AG10803 (cell line): ENCODE results near the gene ITGA11.

ENCODE experiments used
- DNase-seq: peaks from one replicate; pipeline ENCODE4 v3.0.0; 2010; ENCODE audit warnings: low read depth
- H3K4me3 ChIP-seq: 2 replicates; pipeline ENCODE4 v1.5.1; 2011; ENCODE audit warnings: mild to moderate bottlenecking, low read length, control low read depth
- TF ChIP-seq, protein P1 (sequence below): conservative IDR thresholded peaks from 2 replicates; pipeline ENCODE4 v1.5.1; 2011; ENCODE audit warnings: mild to moderate bottlenecking, low read length, control low read depth, inconsistent platforms

ITGA11 gene

GRCh38 chr15:68356778-68357177, 75.2 kb downstream of the ITGA11 start:
- no peak for DNase-seq
- H3K4me3 ChIP-seq: no peak overlapping the region
- TF ChIP-seq, protein P1, sequence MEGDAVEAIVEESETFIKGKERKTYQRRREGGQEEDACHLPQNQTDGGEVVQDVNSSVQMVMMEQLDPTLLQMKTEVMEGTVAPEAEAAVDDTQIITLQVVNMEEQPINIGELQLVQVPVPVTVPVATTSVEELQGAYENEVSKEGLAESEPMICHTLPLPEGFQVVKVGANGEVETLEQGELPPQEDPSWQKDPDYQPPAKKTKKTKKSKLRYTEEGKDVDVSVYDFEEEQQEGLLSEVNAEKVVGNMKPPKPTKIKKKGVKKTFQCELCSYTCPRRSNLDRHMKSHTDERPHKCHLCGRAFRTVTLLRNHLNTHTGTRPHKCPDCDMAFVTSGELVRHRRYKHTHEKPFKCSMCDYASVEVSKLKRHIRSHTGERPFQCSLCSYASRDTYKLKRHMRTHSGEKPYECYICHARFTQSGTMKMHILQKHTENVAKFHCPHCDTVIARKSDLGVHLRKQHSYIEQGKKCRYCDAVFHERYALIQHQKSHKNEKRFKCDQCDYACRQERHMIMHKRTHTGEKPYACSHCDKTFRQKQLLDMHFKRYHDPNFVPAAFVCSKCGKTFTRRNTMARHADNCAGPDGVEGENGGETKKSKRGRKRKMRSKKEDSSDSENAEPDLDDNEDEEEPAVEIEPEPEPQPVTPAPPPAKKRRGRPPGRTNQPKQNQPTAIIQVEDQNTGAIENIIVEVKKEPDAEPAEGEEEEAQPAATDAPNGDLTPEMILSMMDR: no peak

GRCh38 chr15:68354923-68355322, 77.0 kb downstream of the ITGA11 start:
- H3K4me3 ChIP-seq: no peak overlapping the region
- TF ChIP-seq, protein P1: no peak
- peak; percentile 88 for DNase-seq

DNA sequence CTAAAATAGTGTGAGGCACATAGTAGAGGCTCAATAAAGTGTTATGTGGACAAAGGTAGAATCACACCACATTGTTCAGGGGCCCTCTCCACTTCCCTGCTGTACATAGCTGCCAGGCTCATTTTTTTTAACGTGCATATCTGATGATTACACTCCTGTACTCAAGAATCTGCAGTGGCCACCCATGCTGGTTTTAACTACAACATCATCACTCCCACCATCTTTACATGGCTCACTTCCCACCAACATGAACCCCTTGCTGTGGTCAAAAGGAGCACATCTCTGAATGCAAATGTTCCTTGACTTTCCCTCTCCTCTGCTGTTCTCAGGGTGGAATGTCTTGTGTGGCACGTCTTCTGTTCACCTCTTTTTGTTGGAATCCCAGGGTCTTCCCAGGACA, 77.7 kb downstream of the ITGA11 start:
- DNase-seq: no peak
- TF ChIP-seq, protein P1: no peak
- no peak overlapping the region for H3K4me3 ChIP-seq

DNA sequence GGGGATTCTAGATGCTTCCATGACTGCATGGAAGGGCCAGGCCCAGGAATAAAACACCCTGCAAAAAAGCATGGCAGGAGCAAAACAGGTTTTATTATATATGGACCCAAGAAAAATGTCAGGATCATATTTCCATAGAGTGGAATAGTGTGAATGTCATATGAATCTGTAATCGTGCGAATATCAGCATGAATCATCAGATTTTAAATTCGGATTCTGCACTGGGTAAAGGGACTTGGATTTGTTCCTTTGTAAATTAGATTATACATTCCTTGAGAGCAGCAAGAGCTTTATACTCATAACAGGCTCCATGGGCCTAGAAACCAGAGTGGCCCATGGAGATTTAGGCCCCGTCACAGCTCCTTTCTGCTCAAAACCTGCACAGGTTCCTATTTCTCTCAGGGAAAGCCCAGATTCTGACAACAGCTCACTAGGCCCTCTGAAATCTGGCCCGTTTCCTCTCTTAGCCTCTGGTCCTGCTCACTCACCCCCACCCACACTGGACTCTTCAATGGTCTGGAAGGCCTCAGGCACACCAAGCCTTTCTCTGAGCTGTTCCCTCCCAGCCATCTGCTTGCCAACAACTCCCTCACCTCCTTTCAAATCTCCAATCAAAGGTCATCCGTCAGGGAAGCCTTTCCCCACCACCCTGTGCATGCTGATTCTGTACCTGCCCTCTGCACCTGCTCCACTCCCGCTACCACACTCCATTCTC, 78.4 kb downstream of the ITGA11 start:
- TF ChIP-seq, protein P1: no peak
- no peak for DNase-seq
- no peak overlapping the region for H3K4me3 ChIP-seq

DNA sequence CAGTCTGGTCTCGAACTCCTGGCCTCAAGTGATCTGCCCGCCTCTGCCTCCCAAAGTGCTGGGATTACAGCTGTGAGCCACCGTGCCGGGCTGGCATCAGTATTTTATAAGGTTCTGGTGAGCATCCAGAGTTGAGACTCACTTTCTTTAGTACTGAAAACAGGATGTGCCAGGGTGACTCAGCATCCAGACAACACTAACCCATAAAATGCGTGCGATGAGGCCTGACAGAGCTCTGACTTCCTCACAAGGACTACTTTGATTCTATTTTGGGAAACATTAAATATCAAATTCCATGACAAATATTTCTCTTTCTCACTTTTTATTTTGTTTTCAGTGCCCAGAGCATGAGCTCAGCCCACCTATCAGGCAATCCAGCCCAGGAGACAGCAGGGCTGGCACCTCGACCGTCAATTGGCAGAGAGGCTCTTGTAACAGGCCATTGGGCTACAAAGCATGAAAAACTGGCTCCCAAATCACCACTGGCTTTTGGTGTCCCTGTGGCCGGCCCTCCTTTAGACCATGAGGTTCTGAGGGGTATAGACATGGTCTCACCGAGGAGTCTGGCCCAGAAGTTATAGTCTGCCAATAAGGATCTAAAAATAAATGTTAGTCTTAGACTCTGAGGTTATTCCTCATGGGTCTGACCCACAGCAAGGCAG, 79.4 kb downstream of the ITGA11 start:
- H3K4me3 ChIP-seq: no peak overlapping the region
- TF ChIP-seq, protein P1: no peak
- DNase-seq: peak; percentile 98

DNA sequence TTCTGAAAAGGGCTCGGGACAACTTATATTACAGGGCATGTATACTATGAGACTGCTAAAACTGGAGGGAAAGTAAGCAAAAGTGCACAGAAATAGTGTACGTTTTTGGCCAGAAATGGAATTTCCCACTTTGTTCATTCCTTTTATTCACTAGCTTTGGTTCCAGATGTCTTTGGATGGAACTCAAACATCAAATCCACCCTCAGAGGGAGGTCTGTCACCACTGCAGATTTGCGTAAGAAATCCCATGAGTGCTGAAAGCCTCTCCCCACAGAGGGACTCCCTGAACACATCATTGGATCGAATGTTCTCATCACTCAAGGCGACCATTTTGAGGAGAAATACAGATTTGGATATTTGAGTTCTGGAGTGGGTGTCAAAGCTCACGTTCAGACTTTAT, 82.8 kb downstream of the ITGA11 start:
- H3K4me3 ChIP-seq: no peak overlapping the region
- TF ChIP-seq, protein P1: no peak
- DNase-seq: peak; percentile 65

DNA sequence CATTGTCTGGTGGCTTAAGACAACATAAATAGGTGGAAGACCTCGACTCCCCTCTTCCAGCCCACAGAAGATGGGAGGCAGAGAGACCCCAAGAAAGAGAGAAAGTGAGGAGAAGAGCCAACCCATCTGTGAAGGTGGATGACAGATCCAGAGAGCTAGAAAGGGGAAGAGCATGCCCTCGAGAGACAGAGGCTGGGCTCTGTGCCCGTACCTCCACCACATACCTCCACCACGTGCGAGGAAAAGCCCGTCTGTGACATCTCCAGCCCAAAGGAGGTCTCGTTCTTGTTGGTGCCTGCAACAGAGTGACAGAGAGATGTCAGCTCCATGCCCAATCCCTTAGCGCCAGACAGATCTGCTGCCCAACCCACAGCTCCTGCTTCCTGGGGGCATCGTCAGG, 83.4 kb downstream of the ITGA11 start:
- TF ChIP-seq, protein P1: no peak
- DNase-seq: no peak
- H3K4me3 ChIP-seq: no peak overlapping the region
